GM21423 (cell line): ENCODE data around the gene CASS4.

Experiments used
- ATAC-seq: cut with Tn5 transposase; IDR thresholded peaks from one replicate; pipeline ENCODE4 v1.9.1; 2021; ENCODE audit warnings: mild to moderate bottlenecking, moderate library complexity; ENCODE audit not compliant: unreplicated experiment

The CASS4 gene

GRCh38 chr20:56442389-56443365 lies 30.6 kb downstream of the CASS4 start:
- no peak for ATAC-seq

DNA sequence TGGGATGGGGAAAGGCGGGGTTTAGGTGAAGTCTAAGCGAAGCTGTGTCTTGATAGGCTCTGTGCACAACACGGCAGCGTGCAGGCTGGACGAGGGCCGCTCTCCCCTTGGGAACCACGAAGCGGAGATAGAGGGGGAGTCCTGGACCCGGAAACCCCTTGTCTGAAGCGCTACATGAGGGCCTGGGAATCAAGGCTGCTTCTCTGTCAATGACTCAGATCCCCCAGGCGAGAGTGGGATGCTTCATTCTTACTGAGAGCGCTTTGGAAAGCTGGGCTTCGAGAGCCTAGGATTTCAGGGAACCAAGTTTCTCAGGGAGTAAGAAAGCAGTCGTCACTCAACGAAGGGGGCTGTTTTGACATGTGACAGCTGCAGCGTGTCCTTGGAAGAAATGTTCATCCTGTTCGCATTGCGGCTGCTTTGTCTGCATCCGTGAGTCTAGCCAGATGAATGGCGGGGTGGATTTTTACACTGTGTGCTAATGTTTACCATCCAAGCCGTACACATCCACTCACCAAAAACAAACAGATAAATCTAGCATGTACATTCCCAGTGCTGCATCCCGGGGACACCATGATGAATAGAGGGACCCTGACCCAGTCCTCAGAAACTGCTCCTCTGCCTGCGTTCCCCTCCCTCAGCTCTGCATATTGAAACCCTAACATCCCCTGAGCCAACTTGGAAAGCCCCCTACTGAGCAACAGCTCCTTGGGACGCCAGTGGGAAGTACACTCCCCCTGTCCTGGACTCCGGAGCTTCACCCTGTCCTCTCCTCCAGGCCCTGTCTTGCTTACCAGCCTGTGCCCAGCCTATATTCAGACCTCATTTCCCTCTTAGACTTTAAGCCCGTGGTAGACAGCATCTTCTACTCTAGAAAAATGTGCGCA lies 31.8 kb downstream of the CASS4 start:
- ATAC-seq, result no peak

DNA sequence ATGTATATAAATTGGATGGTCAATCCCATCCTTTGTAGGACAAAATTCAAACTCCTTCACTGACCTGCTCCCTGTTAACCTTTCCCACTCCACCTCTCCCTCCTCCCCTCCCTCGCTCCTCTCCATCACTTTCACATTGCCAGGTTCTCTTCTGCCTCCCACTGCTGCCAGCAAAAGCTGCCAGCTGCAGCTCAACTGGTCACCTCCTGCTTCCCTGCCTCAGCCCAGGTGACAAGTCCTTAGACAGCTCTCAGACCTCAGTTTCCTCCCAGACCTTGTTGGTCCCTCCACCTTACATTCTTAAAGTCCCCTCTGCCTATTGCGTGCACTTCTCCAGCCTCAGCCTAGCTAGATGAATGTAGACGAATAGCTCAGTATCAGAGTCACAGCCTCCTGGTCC lies 33.1 kb downstream of the CASS4 start:
- ATAC-seq, result no peak

DNA sequence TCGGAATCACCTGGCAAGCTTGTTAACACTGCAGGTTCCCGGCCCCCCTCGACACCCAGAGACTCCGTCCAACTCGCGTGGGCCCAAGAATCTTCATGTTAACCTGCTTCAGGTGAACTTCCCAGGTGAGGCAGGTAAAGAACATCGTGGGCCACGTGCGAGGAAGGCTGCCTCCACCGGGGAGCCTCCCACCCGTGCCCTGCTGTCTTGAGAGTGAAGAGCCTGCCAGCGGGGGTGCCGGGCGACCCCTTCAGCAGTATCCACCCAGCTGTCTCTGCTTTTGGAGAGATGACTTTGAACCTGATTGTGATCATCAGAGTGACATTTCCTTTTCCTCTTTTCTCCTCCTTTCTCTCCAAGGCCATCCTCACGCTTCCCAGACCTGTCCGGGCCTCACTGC lies 33.5 kb downstream of the CASS4 start:
- no peak for ATAC-seq

GRCh38 chr20:56447227-56447626 lies 35.2 kb downstream of the CASS4 start:
- ATAC-seq, result no peak

GRCh38 chr20:56449459-56449858 lies 37.4 kb downstream of the CASS4 start:
- no peak for ATAC-seq

DNA sequence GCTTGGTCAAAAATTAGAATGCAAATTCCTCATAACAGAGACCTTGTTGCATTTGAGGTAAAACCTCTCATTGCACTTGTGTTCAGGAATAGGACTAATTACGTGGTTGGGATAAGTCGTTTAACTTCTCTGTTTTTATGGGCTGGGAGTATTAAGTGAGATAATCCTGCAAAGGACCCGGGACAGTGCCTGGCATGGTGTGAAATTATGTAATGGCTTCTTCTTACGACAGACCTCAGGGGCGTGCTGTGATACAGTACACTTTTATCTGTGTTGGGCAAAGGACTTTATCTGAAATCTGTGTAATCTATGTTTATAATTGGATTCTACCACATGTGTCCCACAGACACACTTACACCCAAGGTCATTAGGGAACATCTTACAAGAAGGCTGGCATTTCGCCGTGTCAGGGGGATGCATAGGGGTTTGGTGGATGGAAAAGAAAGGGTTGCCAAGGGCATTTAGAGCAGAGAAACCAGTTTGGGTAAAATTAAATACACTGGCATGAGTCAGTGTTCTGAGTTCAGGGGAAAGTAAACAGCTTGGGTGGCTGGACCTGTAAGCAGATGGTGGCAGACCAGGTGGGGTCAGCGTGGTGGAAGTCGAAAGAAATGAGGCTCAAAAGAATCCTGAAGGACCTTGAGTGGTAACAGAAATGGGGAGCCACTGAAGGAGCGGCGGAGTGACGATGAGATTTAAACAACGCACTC lies 39.2 kb downstream of the CASS4 start:
- no peak for ATAC-seq

- ATAC-seq, result peak; percentile 65
Measured at GRCh38 chr20:56453352-56453751, 41.3 kb downstream of the CASS4 start.

DNA sequence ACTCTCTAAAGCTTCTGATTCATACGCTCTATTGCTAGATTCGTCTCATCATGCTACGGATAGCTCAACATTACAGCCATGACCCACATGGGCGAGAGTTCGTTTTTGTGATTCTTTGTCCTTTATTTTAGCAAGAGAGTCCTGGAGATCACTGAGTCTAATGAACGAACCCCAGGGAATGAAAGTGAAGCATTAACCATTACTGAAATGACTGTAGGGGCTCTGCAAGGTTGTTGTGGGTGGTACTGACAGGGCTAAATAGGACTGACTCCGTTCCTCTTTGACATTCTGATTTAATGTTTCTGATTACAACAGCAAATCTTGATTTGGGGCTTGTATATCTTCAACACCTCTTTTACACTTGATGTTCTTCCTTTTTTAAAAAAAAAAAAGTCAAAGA lies 42.7 kb downstream of the CASS4 start:
- ATAC-seq, result peak; percentile 81

GRCh38 chr20:56458206-56458821 lies 46.3 kb downstream of the CASS4 start:
- ATAC-seq, result no peak

- no peak for ATAC-seq
Measured at GRCh38 chr20:56460459-56460858, 48.4 kb downstream of the CASS4 start.

- no peak for ATAC-seq
Measured at GRCh38 chr20:56461576-56461975, 49.5 kb downstream of the CASS4 start.

DNA sequence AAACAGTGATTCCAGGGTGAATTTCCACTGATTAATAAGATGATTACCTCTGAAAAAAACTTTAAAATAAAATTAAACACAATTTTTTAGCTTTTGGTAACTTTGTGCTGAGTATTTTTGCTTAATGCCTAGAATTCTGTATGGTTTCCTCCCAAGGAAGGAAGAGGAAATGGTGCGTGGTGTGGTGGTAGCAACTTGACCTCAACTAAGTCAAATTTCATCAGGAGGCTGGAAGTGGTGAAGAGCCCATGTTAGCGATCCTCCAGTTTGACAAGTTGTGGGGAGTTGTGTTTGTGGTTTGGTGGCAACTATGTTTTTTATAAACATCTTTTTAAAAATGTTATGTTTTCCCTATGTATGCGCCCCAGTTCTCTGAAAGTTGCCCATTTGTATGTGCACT lies 51.4 kb downstream of the CASS4 start:
- ATAC-seq, result no peak

GRCh38 chr20:56465997-56466396 lies 53.9 kb downstream of the CASS4 start:
- ATAC-seq, result peak; percentile 30

DNA sequence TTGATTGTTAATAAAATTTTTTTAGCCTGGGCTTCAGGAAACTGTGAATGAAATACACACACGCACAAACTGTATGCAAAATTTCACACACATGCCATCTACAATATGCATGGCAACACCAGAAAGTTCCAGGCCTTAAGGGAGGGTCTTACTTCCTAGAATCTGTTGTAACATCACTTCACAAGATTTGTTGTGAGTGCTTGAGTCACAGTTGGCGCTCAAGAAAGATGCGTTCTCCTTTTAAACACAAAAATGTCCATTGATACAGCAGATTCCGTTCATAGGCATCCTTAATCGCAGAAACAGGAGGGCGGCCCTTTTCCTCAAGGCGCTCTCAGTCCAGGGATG lies 55.9 kb downstream of the CASS4 start:
- peak; percentile 2 for ATAC-seq

GRCh38 chr20:56468316-56469076 lies 56.4 kb downstream of the CASS4 start, which contains the start of gene RTF2:
TSS of gene RTF2 (plus strand) at chr20:56468627. CDS start at chr20:56468698, 71 bp downstream.
- peak; percentile 99 for ATAC-seq

GRCh38 chr20:56469077-56469449 lies 57.0 kb downstream of the CASS4 start:
- no peak for ATAC-seq

DNA sequence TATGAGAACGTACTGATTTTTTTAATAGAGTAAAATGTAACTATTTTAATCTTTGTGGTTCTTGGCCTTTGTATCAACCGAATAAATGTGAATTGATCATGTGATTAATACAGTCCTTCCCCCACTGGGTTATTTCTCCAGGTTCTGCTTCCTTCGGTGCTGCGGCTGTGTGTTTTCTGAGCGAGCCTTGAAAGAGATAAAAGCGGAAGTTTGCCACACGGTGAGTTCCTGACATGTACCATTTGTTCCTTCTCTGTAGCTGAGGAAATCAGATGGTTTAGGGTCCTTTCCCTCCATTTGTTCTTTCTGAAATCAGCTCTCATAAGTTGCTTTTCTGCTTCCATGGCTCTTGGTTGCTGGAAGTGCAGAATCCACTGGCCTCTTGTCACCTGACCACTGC lies 71.9 kb downstream of the CASS4 start:
- ATAC-seq, result no peak

- no peak for ATAC-seq
Measured at GRCh38 chr20:56487216-56487615, 75.2 kb downstream of the CASS4 start.

GRCh38 chr20:56488566-56488965 lies 76.5 kb downstream of the CASS4 start:
- no peak for ATAC-seq
